ENCODE data around the gene SIGLEC11. TPM values are rescaled to one million over a fixed set of nuclear protein-coding genes. Genes with fewer than 3 reads are reported as not detected.

The SIGLEC11 gene
- polyA plus RNA-seq, 2 of the 4 experiments (the other 2 are of a cell fraction): not detected

- TF ChIP-seq EHF (CRISPR knock-in tag; IDR thresholded peaks at IDR 0.05) (no peak), PBX3 (IDR thresholded peaks at IDR 0.05) (no peak), MAX (IDR thresholded peaks at IDR 0.05) (peak; percentile 64)
- H3K4me3 ChIP-seq: no peak overlapping the region
- H3K27ac ChIP-seq: no peak overlapping the region
- ChIA-PET POLR2A (no interaction called here), CTCF (interaction anchor here (0.5 to 7.5 kb wide), 8 partner anchors 9 to 196 kb away, joined by 4 to 121 read pairs (median 5); partner anchors contain the start of gene SIGLEC11)
- peak; percentile 26 to 61; a peak in 4 of 6 replicates for ATAC-seq
- no peak overlapping the region for H3K4me2 ChIP-seq
- WGBS (ENCODE audit: missing lambda C conversion rate): 58% methylated on average over 7 of the region's 7 CpGs
- H3K9me3 ChIP-seq: no peaks in the 10 kb centered on the region
- peaks cover 14% of the 10 kb centered on the region; the same call in 2 of the 3 replicates for H3K4me1 ChIP-seq
- no peak for FAIRE-seq
- peak in 1 of 2 experiments; percentile 31 for DNase-seq (ENCODE audit: low read depth in 1 of 2, low spot score in 1 of 2)
These were observed 21.1 kb downstream of the SIGLEC11 start for GRCh38 chr19:49939721-49940481.

GRCh38 chr19:49938662-49939061, 22.3 kb downstream of the SIGLEC11 start:
- TF ChIP-seq RARB (CRISPR knock-in tag; IDR thresholded peaks at IDR 0.05) (no peak), SMC3 (IDR thresholded peaks at IDR 0.05) (no peak), BCL3 (IDR thresholded peaks at IDR 0.05) (no peak), JUNB (IDR thresholded peaks at IDR 0.05) (no peak)
- no peaks in the 10 kb centered on the region for H3K9me3 ChIP-seq
- FAIRE-seq (no peak), ATAC-seq (no peak), DNase-seq (ENCODE audit: low read depth in 1 of 2, low spot score in 1 of 2) (no peak)
- ChIA-PET CTCF (interaction anchor here (0.6 to 7.5 kb wide), 16 partner anchors 9 to 318 kb away, joined by 3 to 121 read pairs (median 6); partner anchors contain the start of genes SIGLEC11, VRK3 and ZNF473), POLR2A (no interaction called here)
- WGBS (ENCODE audit: missing lambda C conversion rate): 80% methylated on average over 4 of the region's 4 CpGs
- H3K4me3 ChIP-seq: no peak overlapping the region
- peaks cover 14% of the 10 kb centered on the region; the same call in 2 of the 3 replicates for H3K4me1 ChIP-seq
- H3K4me2 ChIP-seq: no peak overlapping the region
- H3K27ac ChIP-seq: no peak overlapping the region

- ATAC-seq: peak; percentile 80 to 91
- Histone ChIP-seq H3K9me3 (no peaks in the 10 kb centered on the region), H3K4me2 (peak overlapping the region; percentile 99), H3K27ac (peak overlapping the region in 1 of 2 experiments; percentile 49; a peak in 3 of 6 replicates), H3K4me1 (peaks cover 14% of the 10 kb centered on the region; the same call in 2 of the 3 replicates), H3K4me3 (peak overlapping the region; percentile 51)
- 12% methylated on average over 35 of the region's 35 CpGs for WGBS (ENCODE audit: missing lambda C conversion rate)
- CTCF ChIA-PET: interaction anchor here (0.6 to 7.5 kb wide), 51 partner anchors 8 to 465 kb away, joined by 3 to 121 read pairs (median 5); partner anchors contain the start of genes VRK3 and ZNF473
- POLR2A ChIA-PET: interaction anchor here (0.9 kb wide), 1 partner anchor 9 kb away, joined by 3 read pairs; the partner anchor contains the start of genes ATF5 and NUP62
- peak; percentile 81 for DNase-seq (ENCODE audit: low read depth in 1 of 2, low spot score in 1 of 2)
- FAIRE-seq: no peak
- peak; percentile 100 for TF ChIP-seq SMC3 (IDR thresholded peaks at IDR 0.05)
- no peak; the same call in 1 of the 2 replicates for TF ChIP-seq PBX3 (IDR thresholded peaks at IDR 0.05)
- no peak for TF ChIP-seq HOXB5 (CRISPR knock-in tag; IDR thresholded peaks at IDR 0.05)
- 0 out of 2 replicates have a peak, but pooled peaks have one; percentile 3 for TF ChIP-seq KDM5A (IDR thresholded peaks at IDR 0.05)
- no peak for TF ChIP-seq MAFK (IDR thresholded peaks at IDR 0.05; ENCODE audit: partially characterized antibody)
- TF ChIP-seq CHD2 (IDR thresholded peaks at IDR 0.05; ENCODE audit: low read length, partially characterized antibody): no peak
- no peak for TF ChIP-seq ZSCAN20 (CRISPR knock-in tag; IDR thresholded peaks at IDR 0.05)
- no peak for TF ChIP-seq RCOR1 (IDR thresholded peaks at IDR 0.05; ENCODE audit: low read depth, low read length)
- TF ChIP-seq JUN (IDR thresholded peaks at IDR 0.05): no peak
- no peak for TF ChIP-seq ESRRA (IDR thresholded peaks at IDR 0.05; ENCODE audit: borderline replicate concordance, low read length)
- no peak for TF ChIP-seq POLR2AphosphoS2 (conservative IDR thresholded peaks at IDR 0.05; ENCODE audit: low read length)
- no peak for TF ChIP-seq MYC (IDR thresholded peaks at IDR 0.05; ENCODE audit: borderline replicate concordance, low read length)
- no peak for TF ChIP-seq HEYL (CRISPR knock-in tag; IDR thresholded peaks at IDR 0.05)
- TF ChIP-seq FOXS1 (CRISPR knock-in tag; IDR thresholded peaks at IDR 0.05): no peak
- TF ChIP-seq NR3C1 (IDR thresholded peaks at IDR 0.05): no peak
- peak; percentile 65; the same call in 1 of the 2 replicates for TF ChIP-seq CHD4 (IDR thresholded peaks at IDR 0.05; ENCODE audit: borderline replicate concordance)
- no peak for TF ChIP-seq NPAS2 (CRISPR knock-in tag; IDR thresholded peaks at IDR 0.05; ENCODE audit: borderline replicate concordance)
- no peak for TF ChIP-seq FOSB (CRISPR knock-in tag; IDR thresholded peaks at IDR 0.05)
- no peak for TF ChIP-seq EHF (CRISPR knock-in tag; IDR thresholded peaks at IDR 0.05)
- TF ChIP-seq REST (IDR thresholded peaks at IDR 0.05): no peak
These were observed 23.1 kb downstream of the SIGLEC11 start for GRCh38 chr19:49937750-49938381.

Data from A549 (cell line).